GM19324 (cell line): ENCODE results near the gene ACCSL.

Experiments
- ATAC-seq: cut with Tn5 transposase; IDR thresholded peaks from one replicate; pipeline ENCODE4 v1.9.1; 2021; ENCODE audit warnings: mild to moderate bottlenecking, moderate library complexity; ENCODE audit not compliant: unreplicated experiment, low FRiP score

ACCSL gene

GRCh38 chr11:44094260-44094868 lies 46.6 kb downstream of the ACCSL start:
- no peak for ATAC-seq

GRCh38 chr11:44095506-44096359 lies 48.0 kb downstream of the ACCSL start, which contains the start of gene EXT2:
TSS of gene EXT2 (plus strand) at chr11:44095678. CDS start at chr11:44107713, 12,035 bp downstream.
- peak; percentile 94 for ATAC-seq

DNA sequence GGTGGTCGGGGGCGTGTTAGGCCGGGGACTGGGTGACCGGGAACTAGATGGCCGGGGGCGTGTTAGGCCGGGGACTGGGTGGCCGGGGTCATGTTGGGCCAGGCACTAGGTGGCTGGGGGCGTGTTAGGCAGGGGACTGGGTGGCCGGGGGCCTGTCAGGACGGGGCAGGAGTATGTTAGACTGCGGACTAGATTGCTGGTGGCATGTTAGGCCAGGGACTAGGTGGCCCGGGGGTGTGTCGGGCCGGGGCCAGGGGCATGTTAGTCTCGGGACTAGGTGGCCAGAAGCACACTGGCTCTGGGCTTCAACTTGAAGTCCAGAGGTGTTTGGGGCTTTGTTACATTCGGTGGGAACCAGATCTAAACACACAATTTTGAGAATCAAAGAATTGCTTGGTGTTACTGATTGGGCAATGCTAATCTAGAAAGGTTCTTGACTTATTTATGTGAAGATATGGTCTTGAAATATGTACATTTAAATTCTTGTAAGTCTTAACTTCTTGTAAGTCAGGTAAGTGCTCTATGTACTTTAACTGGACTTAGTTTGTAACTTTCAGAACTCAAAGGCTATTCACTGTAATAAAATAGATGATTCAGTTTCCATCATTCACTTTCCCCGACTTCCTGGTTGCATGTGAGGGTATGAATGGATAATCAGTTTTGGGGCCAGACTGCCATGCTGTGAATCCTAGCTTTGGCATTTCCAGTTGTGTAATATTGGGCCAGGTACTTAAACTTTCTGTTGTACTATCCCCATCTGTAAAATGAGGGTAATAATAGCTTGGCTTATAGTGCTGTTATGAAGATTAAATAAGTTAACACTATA lies 48.8 kb downstream of the ACCSL start:
- no peak for ATAC-seq

DNA sequence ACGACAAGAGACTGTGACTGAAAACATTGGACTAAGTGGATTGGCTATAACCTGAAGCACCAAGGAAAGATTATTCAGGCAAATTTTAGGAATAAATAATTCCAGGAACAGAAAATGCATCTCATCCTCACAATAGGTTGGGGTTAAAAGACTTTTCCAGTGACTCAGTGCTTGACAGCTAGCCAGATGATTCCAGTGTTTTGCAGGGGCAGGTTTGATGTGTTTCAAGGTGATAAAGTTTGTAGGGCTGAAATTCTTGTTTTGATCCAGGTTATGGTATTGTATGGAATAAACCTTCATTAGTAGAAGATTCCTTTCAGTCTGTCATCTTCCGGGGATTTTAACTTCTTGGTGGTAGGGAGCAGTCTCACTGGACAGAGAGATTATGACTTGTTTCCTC lies 50.0 kb downstream of the ACCSL start:
- ATAC-seq, result no peak

GRCh38 chr11:44101098-44101497 lies 53.3 kb downstream of the ACCSL start:
- ATAC-seq, result no peak

GRCh38 chr11:44104481-44105294 lies 56.9 kb downstream of the ACCSL start:
- ATAC-seq, result no peak

DNA sequence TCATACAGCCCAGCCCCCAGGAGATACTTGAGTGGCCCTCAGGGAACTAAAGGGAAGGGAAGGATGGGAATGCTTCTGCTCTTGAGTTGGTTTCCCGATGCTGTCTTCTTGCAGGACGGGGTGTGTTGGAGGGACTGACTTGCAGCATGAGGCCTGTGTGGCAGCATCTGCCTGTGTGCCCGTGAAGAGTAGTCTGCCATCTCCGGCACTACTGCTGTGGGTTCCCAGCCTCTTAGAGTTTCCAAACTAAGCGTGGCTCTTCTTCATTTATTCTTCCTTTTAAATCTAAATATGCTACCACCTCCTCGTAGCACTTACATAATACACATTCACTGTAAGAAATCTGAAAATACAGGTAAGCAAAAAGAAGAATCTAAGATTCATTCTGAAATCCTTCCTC lies 60.5 kb downstream of the ACCSL start:
- ATAC-seq, result no peak
